GM12874 (cell line): Measurements from ENCODE around the gene DGKZ.

Experiments
- TF ChIP-seq, protein P1 (sequence below): IDR thresholded peaks from 2 replicates; pipeline ENCODE4 v1.5.1; 2011; ENCODE audit warnings: low read depth, mild to moderate bottlenecking, control low read depth, low read length, moderate library complexity; ENCODE audit not compliant: insufficient read depth

DGKZ gene

DNA sequence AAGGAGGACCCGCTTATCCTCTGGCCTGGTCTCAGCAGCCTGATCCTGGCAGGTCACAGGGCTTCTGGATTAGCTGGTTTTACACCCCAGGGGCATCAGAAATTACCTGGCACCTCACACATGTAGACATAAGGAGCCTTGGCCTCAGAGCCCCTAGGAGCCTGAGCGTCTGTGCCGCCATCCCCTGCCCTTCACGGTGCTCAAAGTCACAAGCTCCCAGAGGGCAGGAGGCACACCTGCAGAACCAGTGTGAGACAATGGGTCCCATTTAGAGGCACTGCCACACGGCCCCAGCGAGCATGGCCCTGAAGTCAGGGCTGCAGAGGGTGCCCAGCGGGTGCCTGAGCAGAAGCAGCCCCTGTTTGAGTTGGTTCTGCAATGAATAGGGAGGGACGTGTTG lies 3.9 kb downstream of the DGKZ start:
- TF ChIP-seq, protein P1, sequence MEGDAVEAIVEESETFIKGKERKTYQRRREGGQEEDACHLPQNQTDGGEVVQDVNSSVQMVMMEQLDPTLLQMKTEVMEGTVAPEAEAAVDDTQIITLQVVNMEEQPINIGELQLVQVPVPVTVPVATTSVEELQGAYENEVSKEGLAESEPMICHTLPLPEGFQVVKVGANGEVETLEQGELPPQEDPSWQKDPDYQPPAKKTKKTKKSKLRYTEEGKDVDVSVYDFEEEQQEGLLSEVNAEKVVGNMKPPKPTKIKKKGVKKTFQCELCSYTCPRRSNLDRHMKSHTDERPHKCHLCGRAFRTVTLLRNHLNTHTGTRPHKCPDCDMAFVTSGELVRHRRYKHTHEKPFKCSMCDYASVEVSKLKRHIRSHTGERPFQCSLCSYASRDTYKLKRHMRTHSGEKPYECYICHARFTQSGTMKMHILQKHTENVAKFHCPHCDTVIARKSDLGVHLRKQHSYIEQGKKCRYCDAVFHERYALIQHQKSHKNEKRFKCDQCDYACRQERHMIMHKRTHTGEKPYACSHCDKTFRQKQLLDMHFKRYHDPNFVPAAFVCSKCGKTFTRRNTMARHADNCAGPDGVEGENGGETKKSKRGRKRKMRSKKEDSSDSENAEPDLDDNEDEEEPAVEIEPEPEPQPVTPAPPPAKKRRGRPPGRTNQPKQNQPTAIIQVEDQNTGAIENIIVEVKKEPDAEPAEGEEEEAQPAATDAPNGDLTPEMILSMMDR: no peak

GRCh38 chr11:46351606-46352005 lies 4.3 kb downstream of the DGKZ start:
- TF ChIP-seq, protein P1: no peak

- TF ChIP-seq, protein P1: peak; percentile 95
Observed at GRCh38 chr11:46352063-46352841, 5.0 kb downstream of the DGKZ start.

DNA sequence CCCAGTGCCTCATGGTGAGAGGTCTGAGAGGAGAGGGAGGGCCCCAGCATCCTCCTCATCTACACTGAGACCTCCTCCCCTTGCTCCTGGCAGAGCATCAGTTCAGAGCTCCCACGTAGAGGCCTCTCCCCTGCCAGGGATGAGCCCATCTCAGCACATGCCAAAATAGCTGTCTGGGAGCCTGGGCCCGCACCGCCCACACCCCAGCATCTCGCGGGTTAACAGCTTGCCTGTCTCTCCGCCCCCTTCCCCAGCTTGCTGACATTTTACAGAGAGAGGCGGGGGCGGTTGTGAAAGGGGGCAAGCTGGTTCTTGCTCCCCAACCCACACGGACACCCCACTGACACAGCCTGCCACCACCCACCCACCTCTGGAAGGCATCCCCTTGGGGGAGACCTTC lies 6.4 kb downstream of the DGKZ start:
- TF ChIP-seq, protein P1: no peak

GRCh38 chr11:46356924-46357482 lies 9.7 kb downstream of the DGKZ start:
- TF ChIP-seq, protein P1: no peak

GRCh38 chr11:46357483-46357936 lies 10.2 kb downstream of the DGKZ start:
- TF ChIP-seq, protein P1: no peak

- TF ChIP-seq, protein P1: no peak
Observed at GRCh38 chr11:46359953-46360352, 12.7 kb downstream of the DGKZ start.
